ENCODE data around the gene PODXL2.

- TF ChIP-seq CTCF (IDR thresholded peaks at IDR 0.05), result no peak
- no peak for TF ChIP-seq POLR2A (IDR thresholded peaks at IDR 0.05)
Measured at GRCh38 chr3:127702151-127702578, 73.2 kb downstream of the PODXL2 start.
